ENCODE data around the gene RICTOR. TPM values are rescaled to one million over a fixed set of nuclear protein-coding genes. Genes with fewer than 3 reads are reported as not detected.
A peak's percentile ranks its signal among the peaks of the same experiment; 100 is the strongest.

RICTOR gene
- total and polyA plus RNA-seq, 9 of the 15 experiments (the other 6 are each of a cell fraction or from before 2014, with no cell fraction given) = 13.9 to 46.6 (median 22.6) TPM

GRCh38 chr5:39102684-39103155 lies 28.5 kb upstream of the RICTOR start (continued):
- TF ChIP-seq MNT (conservative IDR thresholded peaks at IDR 0.05) (0 out of 4 replicates have a peak, but pooled peaks of 1 of the 2 experiments have one; percentile 22), CBX1 (IDR thresholded peaks at IDR 0.05; ENCODE audit: low read depth) (no peak), RBFOX2 (IDR thresholded peaks at IDR 0.05; ENCODE audit: low read depth, low read length) (no peak), IFI16 (CRISPR knock-in tag; IDR thresholded peaks at IDR 0.05) (no peak), FOXA3 (CRISPR knock-in tag; conservative IDR thresholded peaks at IDR 0.05 in 1 of 2, IDR thresholded peaks at IDR 0.05 in 1 of 2) (no peak), NR2C1 (IDR thresholded peaks at IDR 0.05) (peak; percentile 39; the same call in 1 of the 2 replicates), NR2C1 (tag; IDR thresholded peaks at IDR 0.05) (peak; percentile 83), CBFA2T3 (IDR thresholded peaks at IDR 0.05) (peak; percentile 73), SAP30 (IDR thresholded peaks at IDR 0.05; ENCODE audit: borderline replicate concordance, insufficient read depth, low read depth, low read length, poor library complexity, severe bottlenecking) (no peak), NFIX (CRISPR knock-in tag; IDR thresholded peaks at IDR 0.05; ENCODE audit: low read depth) (no peak), EHMT2 (IDR thresholded peaks at IDR 0.05) (no peak), ILF3 (IDR thresholded peaks at IDR 0.05; ENCODE audit: borderline replicate concordance) (no peak), CEBPG (CRISPR knock-in tag; IDR thresholded peaks at IDR 0.05) (peak; percentile 76), CEBPG (tag; conservative IDR thresholded peaks at IDR 0.05 in 1 of 2, IDR thresholded peaks at IDR 0.05 in 1 of 2) (peak; percentile 93 to 94), POLR3G (IDR thresholded peaks at IDR 0.05; ENCODE audit: extremely low read depth, insufficient read length, insufficient replicate concordance) (no peak)
- TF ChIP-seq, protein P1, sequence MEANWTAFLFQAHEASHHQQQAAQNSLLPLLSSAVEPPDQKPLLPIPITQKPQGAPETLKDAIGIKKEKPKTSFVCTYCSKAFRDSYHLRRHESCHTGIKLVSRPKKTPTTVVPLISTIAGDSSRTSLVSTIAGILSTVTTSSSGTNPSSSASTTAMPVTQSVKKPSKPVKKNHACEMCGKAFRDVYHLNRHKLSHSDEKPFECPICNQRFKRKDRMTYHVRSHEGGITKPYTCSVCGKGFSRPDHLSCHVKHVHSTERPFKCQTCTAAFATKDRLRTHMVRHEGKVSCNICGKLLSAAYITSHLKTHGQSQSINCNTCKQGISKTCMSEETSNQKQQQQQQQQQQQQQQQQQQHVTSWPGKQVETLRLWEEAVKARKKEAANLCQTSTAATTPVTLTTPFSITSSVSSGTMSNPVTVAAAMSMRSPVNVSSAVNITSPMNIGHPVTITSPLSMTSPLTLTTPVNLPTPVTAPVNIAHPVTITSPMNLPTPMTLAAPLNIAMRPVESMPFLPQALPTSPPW (CRISPR knock-in tag; IDR thresholded peaks at IDR 0.05) = peak; percentile 21; the same call in 1 of the 2 replicates
- TF ChIP-seq, protein P2, sequence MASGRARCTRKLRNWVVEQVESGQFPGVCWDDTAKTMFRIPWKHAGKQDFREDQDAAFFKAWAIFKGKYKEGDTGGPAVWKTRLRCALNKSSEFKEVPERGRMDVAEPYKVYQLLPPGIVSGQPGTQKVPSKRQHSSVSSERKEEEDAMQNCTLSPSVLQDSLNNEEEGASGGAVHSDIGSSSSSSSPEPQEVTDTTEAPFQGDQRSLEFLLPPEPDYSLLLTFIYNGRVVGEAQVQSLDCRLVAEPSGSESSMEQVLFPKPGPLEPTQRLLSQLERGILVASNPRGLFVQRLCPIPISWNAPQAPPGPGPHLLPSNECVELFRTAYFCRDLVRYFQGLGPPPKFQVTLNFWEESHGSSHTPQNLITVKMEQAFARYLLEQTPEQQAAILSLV (tag; IDR thresholded peaks at IDR 0.05) = peak; percentile 84
- TF ChIP-seq, protein P3, sequence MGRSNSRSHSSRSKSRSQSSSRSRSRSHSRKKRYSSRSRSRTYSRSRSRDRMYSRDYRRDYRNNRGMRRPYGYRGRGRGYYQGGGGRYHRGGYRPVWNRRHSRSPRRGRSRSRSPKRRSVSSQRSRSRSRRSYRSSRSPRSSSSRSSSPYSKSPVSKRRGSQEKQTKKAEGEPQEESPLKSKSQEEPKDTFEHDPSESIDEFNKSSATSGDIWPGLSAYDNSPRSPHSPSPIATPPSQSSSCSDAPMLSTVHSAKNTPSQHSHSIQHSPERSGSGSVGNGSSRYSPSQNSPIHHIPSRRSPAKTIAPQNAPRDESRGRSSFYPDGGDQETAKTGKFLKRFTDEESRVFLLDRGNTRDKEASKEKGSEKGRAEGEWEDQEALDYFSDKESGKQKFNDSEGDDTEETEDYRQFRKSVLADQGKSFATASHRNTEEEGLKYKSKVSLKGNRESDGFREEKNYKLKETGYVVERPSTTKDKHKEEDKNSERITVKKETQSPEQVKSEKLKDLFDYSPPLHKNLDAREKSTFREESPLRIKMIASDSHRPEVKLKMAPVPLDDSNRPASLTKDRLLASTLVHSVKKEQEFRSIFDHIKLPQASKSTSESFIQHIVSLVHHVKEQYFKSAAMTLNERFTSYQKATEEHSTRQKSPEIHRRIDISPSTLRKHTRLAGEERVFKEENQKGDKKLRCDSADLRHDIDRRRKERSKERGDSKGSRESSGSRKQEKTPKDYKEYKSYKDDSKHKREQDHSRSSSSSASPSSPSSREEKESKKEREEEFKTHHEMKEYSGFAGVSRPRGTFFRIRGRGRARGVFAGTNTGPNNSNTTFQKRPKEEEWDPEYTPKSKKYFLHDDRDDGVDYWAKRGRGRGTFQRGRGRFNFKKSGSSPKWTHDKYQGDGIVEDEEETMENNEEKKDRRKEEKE (IDR thresholded peaks at IDR 0.05; ENCODE audit: borderline replicate concordance in 1 of 2, control insufficient read depth in 1 of 2, low read depth in 2 of 2, low read length in 1 of 2) = no peak
- TF ChIP-seq, protein P4, sequence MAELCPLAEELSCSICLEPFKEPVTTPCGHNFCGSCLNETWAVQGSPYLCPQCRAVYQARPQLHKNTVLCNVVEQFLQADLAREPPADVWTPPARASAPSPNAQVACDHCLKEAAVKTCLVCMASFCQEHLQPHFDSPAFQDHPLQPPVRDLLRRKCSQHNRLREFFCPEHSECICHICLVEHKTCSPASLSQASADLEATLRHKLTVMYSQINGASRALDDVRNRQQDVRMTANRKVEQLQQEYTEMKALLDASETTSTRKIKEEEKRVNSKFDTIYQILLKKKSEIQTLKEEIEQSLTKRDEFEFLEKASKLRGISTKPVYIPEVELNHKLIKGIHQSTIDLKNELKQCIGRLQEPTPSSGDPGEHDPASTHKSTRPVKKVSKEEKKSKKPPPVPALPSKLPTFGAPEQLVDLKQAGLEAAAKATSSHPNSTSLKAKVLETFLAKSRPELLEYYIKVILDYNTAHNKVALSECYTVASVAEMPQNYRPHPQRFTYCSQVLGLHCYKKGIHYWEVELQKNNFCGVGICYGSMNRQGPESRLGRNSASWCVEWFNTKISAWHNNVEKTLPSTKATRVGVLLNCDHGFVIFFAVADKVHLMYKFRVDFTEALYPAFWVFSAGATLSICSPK (IDR thresholded peaks at IDR 0.05; ENCODE audit: borderline replicate concordance) = no peak
